WTC11 (cell line): ENCODE measurements around the gene PROX2. TPM values are rescaled to one million over a fixed set of nuclear protein-coding genes. Genes with fewer than 3 reads are reported as not detected.

Source experiments
- ATAC-seq: fragments of 200-7000 bp; cut with Tn5 transposase; 2 replicates; pipeline ENCODE4 v1.10.0; 2021; ENCODE audit warnings: mild to moderate bottlenecking, moderate library complexity
- CTCF ChIA-PET: fragments of 300-600 bp; sonication (Branson Sonifier 250); formaldehyde crosslinking; loops from one replicate; lab custom pipeline; 2021; ENCODE audit warnings: antibody characterized with exemption; lab: Charles Lee
- POLR2A ChIA-PET: fragments of 350-600 bp; sonication (Branson Sonifier 250); formaldehyde crosslinking; loops from one replicate; lab custom pipeline; 2021; ENCODE audit warnings: antibody characterized with exemption; lab: Charles Lee
- DNase-seq: peaks from one replicate; pipeline ENCODE4 v3.0.0; 2021; ENCODE audit warnings: low spot score
- H3K27ac Mint-ChIP-seq: 2 replicates; pipeline ENCODE4 v1.8.0; 2021; ENCODE audit warnings: mixed read lengths
- H3K27me3 Mint-ChIP-seq: 2 replicates; pipeline ENCODE4 v1.8.0; 2021; ENCODE audit warnings: low read depth, mild to moderate bottlenecking, moderate library complexity, mixed read lengths
- H3K36me3 Mint-ChIP-seq: 2 replicates; pipeline ENCODE4 v1.8.0; 2021; ENCODE audit warnings: mixed read lengths
- H3K4me1 Mint-ChIP-seq: 2 replicates; pipeline ENCODE4 v1.8.0; 2022; ENCODE audit warnings: mixed read lengths
- H3K4me3 Mint-ChIP-seq: 2 replicates; pipeline ENCODE4 v1.8.0; 2021; ENCODE audit warnings: mild to moderate bottlenecking, moderate library complexity, mixed read lengths
- H3K9me3 Mint-ChIP-seq: 2 replicates; pipeline ENCODE4 v1.8.0; 2021; ENCODE audit warnings: mixed read lengths
- AR ChIP-seq: fragments of 250-450 bp; sonication (Bioruptor Pico); IDR thresholded peaks from 2 replicates; pipeline ENCODE4 v1.9.0; 2021; ENCODE audit warnings: mild to moderate bottlenecking
- ATF1 ChIP-seq: sonication (generic); formaldehyde crosslinking; IDR thresholded peaks from 2 replicates; pipeline ENCODE4 v1.8.1; 2023; ENCODE audit warnings: mild to moderate bottlenecking, moderate library complexity, missing genetic modification reagents
- CDX4 ChIP-seq: fragments of 250-450 bp; sonication (Bioruptor Pico); IDR thresholded peaks from 2 replicates; pipeline ENCODE4 v1.9.0; 2021; ENCODE audit warnings: moderate library complexity, mild to moderate bottlenecking, inconsistent platforms, borderline replicate concordance
- FOXJ3 ChIP-seq: sonication (generic); formaldehyde crosslinking; IDR thresholded peaks from 2 replicates; pipeline ENCODE4 v1.9.0; 2021; ENCODE audit warnings: missing genetic modification reagents, mild to moderate bottlenecking, borderline replicate concordance
- FOXP1 ChIP-seq: sonication (generic); formaldehyde crosslinking; IDR thresholded peaks from 2 replicates; pipeline ENCODE4 v1.8.0; 2022; ENCODE audit warnings: missing genetic modification reagents, mild to moderate bottlenecking, moderate library complexity, borderline replicate concordance
- IRF1 ChIP-seq: sonication (generic); formaldehyde crosslinking; IDR thresholded peaks from 2 replicates; pipeline ENCODE4 v1.8.0; 2023; ENCODE audit warnings: missing genetic modification reagents
- IRF2 ChIP-seq: sonication (generic); formaldehyde crosslinking; IDR thresholded peaks from 2 replicates; pipeline ENCODE4 v1.8.0; 2022; ENCODE audit warnings: low read depth, missing genetic modification reagents, borderline replicate concordance
- JUN ChIP-seq: sonication (generic); formaldehyde crosslinking; IDR thresholded peaks from 2 replicates; pipeline ENCODE4 v1.8.0; 2023; ENCODE audit warnings: mild to moderate bottlenecking, missing genetic modification reagents
- NFE2L1 ChIP-seq: sonication (generic); formaldehyde crosslinking; IDR thresholded peaks from 2 replicates; pipeline ENCODE4 v1.8.1; 2023; ENCODE audit warnings: missing genetic modification reagents
- OVOL2 ChIP-seq: fragments of 250-450 bp; sonication (Bioruptor Pico); IDR thresholded peaks from 2 replicates; pipeline ENCODE4 v1.9.0; 2021; ENCODE audit warnings: mild to moderate bottlenecking, borderline replicate concordance
- PRRX2 ChIP-seq: fragments of 250-450 bp; sonication (Bioruptor Pico); IDR thresholded peaks from 2 replicates; pipeline ENCODE4 v1.8.0; 2021; ENCODE audit warnings: mild to moderate bottlenecking
- SMAD4 ChIP-seq: sonication (generic); formaldehyde crosslinking; IDR thresholded peaks from 2 replicates; pipeline ENCODE4 v1.8.0; 2022; ENCODE audit warnings: mild to moderate bottlenecking, missing genetic modification reagents
- TP53 ChIP-seq: sonication (generic); formaldehyde crosslinking; IDR thresholded peaks from 2 replicates; pipeline ENCODE4 v1.8.1; 2023; ENCODE audit warnings: mild to moderate bottlenecking, missing genetic modification reagents
- ZBTB21 ChIP-seq: sonication (generic); formaldehyde crosslinking; IDR thresholded peaks from 2 replicates; pipeline ENCODE4 v1.8.1; 2023; ENCODE audit warnings: mild to moderate bottlenecking, missing genetic modification reagents, borderline replicate concordance
- ZMAT4 ChIP-seq: fragments of 250-450 bp; sonication (Bioruptor Pico); IDR thresholded peaks from 2 replicates; pipeline ENCODE4 v1.9.0; 2021; ENCODE audit warnings: mild to moderate bottlenecking
- ZNF219 ChIP-seq: sonication (generic); formaldehyde crosslinking; IDR thresholded peaks from 2 replicates; pipeline ENCODE4 v1.8.0; 2023; ENCODE audit warnings: missing genetic modification reagents, mild to moderate bottlenecking, borderline replicate concordance
- ZNF396 ChIP-seq: fragments of 250-450 bp; sonication (Bioruptor Pico); IDR thresholded peaks from 2 replicates; pipeline ENCODE4 v1.8.0; 2021; ENCODE audit warnings: mild to moderate bottlenecking, moderate library complexity, borderline replicate concordance
- ZNF423 ChIP-seq: fragments of 250-450 bp; sonication (Bioruptor Pico); IDR thresholded peaks from 2 replicates; pipeline ENCODE4 v2.1.2; 2022; ENCODE audit warnings: mild to moderate bottlenecking, moderate library complexity
- total RNA-seq: library from RNA; stranded (reverse); gene quantifications from 3 replicates; pipeline ENCODE4 v1.2.3, GENCODE V29; 2021
- TF ChIP-seq, protein P1 (sequence below): sonication (generic); formaldehyde crosslinking; IDR thresholded peaks from 2 replicates; pipeline ENCODE4 v1.8.1; 2022; ENCODE audit warnings: low read depth, missing genetic modification reagents, borderline replicate concordance
- TF ChIP-seq, protein P2 (sequence below): sonication (generic); formaldehyde crosslinking; IDR thresholded peaks from 2 replicates; pipeline ENCODE4 v1.8.1; 2022; ENCODE audit warnings: mild to moderate bottlenecking, moderate library complexity, missing genetic modification reagents

The PROX2 gene
- total RNA-seq, 1 experiment from 2014 or later: 0.04 TPM

DNA sequence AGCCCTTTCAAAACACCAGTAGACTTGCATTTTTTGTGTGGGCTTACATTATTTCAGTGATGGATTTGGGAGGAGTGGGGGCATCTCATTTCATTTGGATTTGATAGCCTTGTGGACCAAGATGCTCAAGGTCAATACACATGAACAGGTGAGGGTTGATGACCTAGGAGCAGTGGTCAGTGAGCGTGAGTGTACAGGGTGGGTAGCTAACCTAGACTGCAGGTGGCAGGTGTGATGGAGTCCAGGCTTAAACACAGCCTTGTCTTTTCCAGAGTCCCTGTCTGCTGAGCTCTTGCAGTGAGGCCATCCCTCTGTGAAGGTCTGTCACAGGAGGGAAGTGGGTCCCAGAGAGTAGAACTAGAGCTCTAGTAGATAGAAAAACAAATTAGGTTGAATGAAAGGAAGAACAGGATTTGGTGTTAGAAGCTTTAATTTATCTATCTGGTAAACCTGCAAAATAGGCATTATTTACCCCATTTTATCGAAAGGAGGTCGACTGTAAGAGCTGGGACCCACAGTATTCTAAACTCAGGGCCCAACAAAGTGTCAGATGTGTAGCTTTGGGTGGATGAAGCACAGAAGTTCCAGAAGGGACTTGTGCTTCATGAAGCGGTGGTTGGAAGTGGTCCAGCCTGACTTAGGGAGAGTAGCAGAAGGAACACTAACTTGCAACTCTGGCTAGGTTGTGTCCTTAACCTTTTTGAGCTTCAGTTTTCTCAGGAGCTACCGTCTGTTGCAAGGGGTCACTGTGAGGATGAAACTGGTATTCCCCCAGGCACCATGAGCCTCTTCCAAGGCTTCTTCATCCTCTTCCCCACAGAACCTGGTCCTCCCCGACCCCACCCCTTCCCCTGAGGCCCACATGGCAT lies 28.9 kb upstream of the PROX2 start:
- Mint-ChIP-seq H3K36me3 (peaks cover 38% of the 10 kb centered on the region), H3K27me3 (no peaks in the 10 kb centered on the region), H3K4me1 (peaks cover 13% of the 10 kb centered on the region), H3K9me3 (no peaks in the 10 kb centered on the region), H3K4me3 (no peak overlapping the region), H3K27ac (no peak overlapping the region)
- TF ChIP-seq PRRX2 (CRISPR knock-in tag): no peak
- TF ChIP-seq AR (CRISPR knock-in tag): no peak
- TF ChIP-seq ZNF396: no peak
- no peak for TF ChIP-seq ZBTB21 (CRISPR knock-in tag)
- no peak for TF ChIP-seq CDX4 (CRISPR knock-in tag)
- no peak for TF ChIP-seq SMAD4 (CRISPR knock-in tag)
- no peak for TF ChIP-seq ZMAT4 (CRISPR knock-in tag)
- TF ChIP-seq IRF1 (CRISPR knock-in tag): no peak
- TF ChIP-seq, protein P1, sequence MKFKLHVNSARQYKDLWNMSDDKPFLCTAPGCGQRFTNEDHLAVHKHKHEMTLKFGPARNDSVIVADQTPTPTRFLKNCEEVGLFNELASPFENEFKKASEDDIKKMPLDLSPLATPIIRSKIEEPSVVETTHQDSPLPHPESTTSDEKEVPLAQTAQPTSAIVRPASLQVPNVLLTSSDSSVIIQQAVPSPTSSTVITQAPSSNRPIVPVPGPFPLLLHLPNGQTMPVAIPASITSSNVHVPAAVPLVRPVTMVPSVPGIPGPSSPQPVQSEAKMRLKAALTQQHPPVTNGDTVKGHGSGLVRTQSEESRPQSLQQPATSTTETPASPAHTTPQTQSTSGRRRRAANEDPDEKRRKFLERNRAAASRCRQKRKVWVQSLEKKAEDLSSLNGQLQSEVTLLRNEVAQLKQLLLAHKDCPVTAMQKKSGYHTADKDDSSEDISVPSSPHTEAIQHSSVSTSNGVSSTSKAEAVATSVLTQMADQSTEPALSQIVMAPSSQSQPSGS (CRISPR knock-in tag): no peak
- no peak for TF ChIP-seq ZNF219 (CRISPR knock-in tag)
- TF ChIP-seq FOXP1 (CRISPR knock-in tag): no peak
- no peak for TF ChIP-seq IRF2 (CRISPR knock-in tag)
- TF ChIP-seq ATF1 (CRISPR knock-in tag): no peak
- no peak for TF ChIP-seq JUN (CRISPR knock-in tag)
- TF ChIP-seq OVOL2 (CRISPR knock-in tag): no peak
- TF ChIP-seq, protein P2, sequence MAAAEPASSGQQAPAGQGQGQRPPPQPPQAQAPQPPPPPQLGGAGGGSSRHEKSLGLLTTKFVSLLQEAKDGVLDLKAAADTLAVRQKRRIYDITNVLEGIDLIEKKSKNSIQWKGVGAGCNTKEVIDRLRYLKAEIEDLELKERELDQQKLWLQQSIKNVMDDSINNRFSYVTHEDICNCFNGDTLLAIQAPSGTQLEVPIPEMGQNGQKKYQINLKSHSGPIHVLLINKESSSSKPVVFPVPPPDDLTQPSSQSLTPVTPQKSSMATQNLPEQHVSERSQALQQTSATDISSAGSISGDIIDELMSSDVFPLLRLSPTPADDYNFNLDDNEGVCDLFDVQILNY: no peak
- TF ChIP-seq NFE2L1: no peak
- no peak for TF ChIP-seq TP53 (CRISPR knock-in tag)
- TF ChIP-seq FOXJ3 (CRISPR knock-in tag): no peak
- no peak for TF ChIP-seq ZNF423 (CRISPR knock-in tag)
- ChIA-PET POLR2A (interaction anchor here (1.7 kb wide), 1 partner anchor 44 kb away, joined by 9 read pairs; no protein-coding TSS in a partner anchor), CTCF (interaction anchor here (0.7 to 5.0 kb wide), 39 partner anchors 8 to 292 kb away, joined by 3 to 241 read pairs (median 5); partner anchors contain the start of genes ACYP1, DLST, RPS6KL1 and YLPM1)
- DNase-seq (no peak), ATAC-seq (no peak)
